GM23338 (cell line): Measurements from ENCODE around the gene EFEMP1. TPM values are rescaled to one million over a fixed set of nuclear protein-coding genes. Genes with fewer than 3 reads are reported as not detected.

Source experiments
- ATAC-seq: fragments of 200-7000 bp; cut with Tn5 transposase; 3 replicates; pipeline ENCODE4 v1.9.1; 2020
- DNase-seq: peaks from one replicate; pipeline ENCODE4 v3.0.0-alpha.2; 2015; ENCODE audit warnings: low spot score
- H2AFZ ChIP-seq: fragments of 200-600 bp; sonication (generic); 2 replicates; pipeline ENCODE4 v1.8.0; 2016; ENCODE audit warnings: antibody characterized with exemption, mild to moderate bottlenecking, moderate library complexity
- H3F3A ChIP-seq: fragments of 200-600 bp; sonication (generic); replicated peaks from 2 replicates; pipeline ENCODE4 v1.8.0; 2017; ENCODE audit warnings: antibody characterized with exemption, mixed run types, low read depth
- H3K27ac ChIP-seq: fragments of 200-600 bp; sonication (generic); 2 replicates; pipeline ENCODE4 v1.6.1; 2016; ENCODE audit warnings: low read depth
- H3K27me3 ChIP-seq: fragments of 200-600 bp; sonication (generic); 2 replicates; pipeline ENCODE4 v1.8.0; 2016; ENCODE audit warnings: mild to moderate bottlenecking, mixed run types, moderate library complexity; ENCODE audit not compliant: insufficient read depth
- H3K36me3 ChIP-seq: fragments of 200-600 bp; sonication (generic); 2 replicates; pipeline ENCODE4 v1.8.0; 2016; ENCODE audit warnings: mild to moderate bottlenecking; ENCODE audit not compliant: insufficient read depth
- H3K4me1 ChIP-seq: fragments of 200-600 bp; sonication (generic); 2 replicates; pipeline ENCODE4 v1.8.0; 2016; ENCODE audit warnings: mild to moderate bottlenecking, moderate library complexity; ENCODE audit not compliant: insufficient read depth
- H3K4me2 ChIP-seq: fragments of 200-600 bp; sonication (generic); 2 replicates; pipeline ENCODE4 v1.7.1; 2017; ENCODE audit warnings: mixed run types
- H3K4me3 ChIP-seq: fragments of 200-600 bp; sonication (generic); 2 replicates; pipeline ENCODE4 v1.6.1; 2016; ENCODE audit warnings: mixed run types
- H3K79me2 ChIP-seq: fragments of 200-600 bp; sonication (generic); replicated peaks from 2 replicates; pipeline ENCODE4 v1.8.0; 2017; ENCODE audit warnings: mild to moderate bottlenecking; ENCODE audit not compliant: insufficient read depth
- H3K9me2 ChIP-seq: fragments of 200-600 bp; sonication (generic); 2 replicates; pipeline ENCODE4 v1.8.0; 2017; ENCODE audit not compliant: insufficient read depth
- H4K20me1 ChIP-seq: fragments of 200-600 bp; sonication (generic); replicated peaks from 2 replicates; pipeline ENCODE4 v1.8.0; 2017; ENCODE audit warnings: mild to moderate bottlenecking; ENCODE audit not compliant: insufficient read depth
- H3K27ac Mint-ChIP-seq: 2 replicates; pipeline ENCODE4 v1.8.0; 2020; ENCODE audit warnings: inconsistent platforms, mild to moderate bottlenecking, moderate library complexity, mixed read lengths
- H3K27me3 Mint-ChIP-seq: 3 replicates; pipeline ENCODE4 v1.8.0; 2022; ENCODE audit warnings: low read depth, mild to moderate bottlenecking, moderate library complexity, mixed read lengths, inconsistent platforms; ENCODE audit not compliant: insufficient read depth, poor library complexity
- H3K36me3 Mint-ChIP-seq: 3 replicates; pipeline ENCODE4 v1.8.0; 2021; ENCODE audit warnings: low read depth, mild to moderate bottlenecking, inconsistent platforms, moderate library complexity, mixed read lengths
- H3K4me1 Mint-ChIP-seq: 3 replicates; pipeline ENCODE4 v1.8.0; 2020; ENCODE audit warnings: mild to moderate bottlenecking, inconsistent platforms, mixed read lengths
- H3K4me3 Mint-ChIP-seq: 3 replicates; pipeline ENCODE4 v1.8.0; 2021; ENCODE audit warnings: moderate library complexity, mild to moderate bottlenecking, inconsistent platforms, mixed read lengths
- H3K9me3 Mint-ChIP-seq: 3 replicates; pipeline ENCODE4 v1.8.0; 2020; ENCODE audit warnings: moderate library complexity, mild to moderate bottlenecking, inconsistent platforms, mixed read lengths
- ETS1 ChIP-seq: IDR thresholded peaks from 2 replicates; pipeline ENCODE4 v1.6.1; 2016; ENCODE audit warnings: antibody characterized with exemption
- NANOG ChIP-seq: IDR thresholded peaks from 2 replicates; pipeline ENCODE4 v1.6.1; 2016; ENCODE audit warnings: antibody characterized with exemption, borderline replicate concordance
- ZNF331 ChIP-seq: fragments of 250-450 bp; sonication (Bioruptor Pico); IDR thresholded peaks from 2 replicates; pipeline ENCODE4 v1.5.0; 2020; ENCODE audit warnings: low read depth, mild to moderate bottlenecking, moderate library complexity
- ZNF462 ChIP-seq: fragments of 250-450 bp; sonication (Bioruptor Pico); IDR thresholded peaks from 2 replicates; pipeline ENCODE4 v1.5.0; 2020; ENCODE audit warnings: mild to moderate bottlenecking, moderate library complexity
- polyA plus RNA-seq: library from polyadenylated mRNA; unstranded; fragments of >200 nt; fragmentation: Nextera tagmentation; extraction: Ambion mirVana; gene quantifications from 2 replicates; pipeline ENCODE4 v1.2.1, GENCODE V29; 2016
- total RNA-seq: library from RNA; depleted of rRNA; stranded (reverse); fragments of >200 nt; shearing (Covaris generic); gene quantifications from 2 replicates; pipeline ENCODE4 v1.2.3, GENCODE V29; 2014

EFEMP1 gene
- total and polyA plus RNA-seq, 2 experiments from 2014 or later = 12.6 to 22.5 TPM

- TF ChIP-seq ZNF462 (CRISPR knock-in tag) = no peak
- TF ChIP-seq NANOG = no peak
Observed at GRCh38 chr2:55842046-55842445, 81.5 kb downstream of the EFEMP1 start (continued).

- peaks cover 14% of the 10 kb centered on the region for H3K4me1 Mint-ChIP-seq
- H3K4me3 ChIP-seq = no peak overlapping the region
- ATAC-seq (no peak), DNase-seq (no peak)
- H4K20me1 ChIP-seq = no peaks in the 10 kb centered on the region
- H3K27me3 ChIP-seq = no peaks in the 10 kb centered on the region
- no peaks in the 10 kb centered on the region; the same call in 1 of the 3 replicates for H3K36me3 Mint-ChIP-seq
- no peaks in the 10 kb centered on the region for H3K9me2 ChIP-seq
- H3K4me1 ChIP-seq = peaks cover 19% of the 10 kb centered on the region
- no peaks in the 10 kb centered on the region for H3K79me2 ChIP-seq
- peaks cover 2% of the 10 kb centered on the region; the same call in 1 of the 3 replicates for H3K9me3 Mint-ChIP-seq
- no peaks in the 10 kb centered on the region for H3F3A ChIP-seq
- H3K36me3 ChIP-seq = no peaks in the 10 kb centered on the region
- no peak overlapping the region for H3K4me3 Mint-ChIP-seq
- no peaks in the 10 kb centered on the region for H3K27me3 Mint-ChIP-seq
- TF ChIP-seq ZNF331 (CRISPR knock-in tag) (no peak), ETS1 (no peak)
- H3K4me2 ChIP-seq = no peak overlapping the region
- H3K27ac ChIP-seq = no peak overlapping the region
- no peak overlapping the region for H2AFZ ChIP-seq
- no peak overlapping the region for H3K27ac Mint-ChIP-seq
Observed at GRCh38 chr2:55840460-55840859, 83.1 kb downstream of the EFEMP1 start.
